NT2/D1 (cell line): ENCODE measurements around the gene RASAL2.

Experiments used
- SUZ12 ChIP-seq: IDR thresholded peaks from 2 replicates; pipeline ENCODE4 v1.6.1; 2011; ENCODE audit not compliant: insufficient read length, insufficient read depth; ENCODE audit errors: extremely low read depth
- YY1 ChIP-seq: IDR thresholded peaks from 2 replicates; pipeline ENCODE4 v1.6.1; 2011; ENCODE audit not compliant: insufficient read length, insufficient read depth
- ZNF274 ChIP-seq: IDR thresholded peaks from 2 replicates; pipeline ENCODE4 v1.6.1; 2011; ENCODE audit warnings: mild to moderate bottlenecking, low read depth, low read length

DNA sequence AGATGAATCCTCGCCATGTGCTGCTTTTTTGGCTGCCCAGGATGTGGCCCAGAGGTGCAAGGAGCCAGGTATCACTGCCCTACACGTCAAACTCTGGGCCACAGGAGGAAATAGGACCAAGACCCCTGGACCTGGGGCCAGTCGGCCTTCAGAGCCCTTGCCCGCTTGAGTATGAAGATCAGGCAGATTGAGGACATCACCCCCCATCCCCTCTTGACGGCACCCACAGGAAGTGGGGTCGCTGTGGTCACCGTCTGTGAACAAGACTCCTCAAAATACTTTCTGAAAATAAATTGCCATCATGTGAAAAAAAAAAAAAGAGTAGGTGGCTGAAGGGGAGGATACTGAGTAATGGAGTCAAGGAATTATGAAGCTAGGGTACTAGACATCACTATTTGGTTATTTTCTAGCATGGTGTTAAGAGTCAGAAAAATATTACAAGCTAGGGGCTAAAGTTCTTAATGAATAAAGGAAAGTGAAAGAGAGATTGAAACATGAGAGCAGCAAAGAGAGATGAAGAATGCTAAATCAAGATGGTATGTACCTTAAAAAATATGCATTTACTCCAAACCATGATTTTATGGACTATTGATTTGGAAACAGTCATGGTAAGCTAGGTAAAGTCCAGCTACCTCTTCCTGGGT, 318.0 kb downstream of the RASAL2 start:
- TF ChIP-seq ZNF274, result no peak
- no peak for TF ChIP-seq YY1
- no peak for TF ChIP-seq SUZ12
